HG03460 (cell line): ENCODE data around the gene PPIE.

Experiments used
- ATAC-seq: cut with Tn5 transposase; IDR thresholded peaks from one replicate; pipeline ENCODE4 v1.9.1; 2021; ENCODE audit not compliant: unreplicated experiment

The PPIE gene

DNA sequence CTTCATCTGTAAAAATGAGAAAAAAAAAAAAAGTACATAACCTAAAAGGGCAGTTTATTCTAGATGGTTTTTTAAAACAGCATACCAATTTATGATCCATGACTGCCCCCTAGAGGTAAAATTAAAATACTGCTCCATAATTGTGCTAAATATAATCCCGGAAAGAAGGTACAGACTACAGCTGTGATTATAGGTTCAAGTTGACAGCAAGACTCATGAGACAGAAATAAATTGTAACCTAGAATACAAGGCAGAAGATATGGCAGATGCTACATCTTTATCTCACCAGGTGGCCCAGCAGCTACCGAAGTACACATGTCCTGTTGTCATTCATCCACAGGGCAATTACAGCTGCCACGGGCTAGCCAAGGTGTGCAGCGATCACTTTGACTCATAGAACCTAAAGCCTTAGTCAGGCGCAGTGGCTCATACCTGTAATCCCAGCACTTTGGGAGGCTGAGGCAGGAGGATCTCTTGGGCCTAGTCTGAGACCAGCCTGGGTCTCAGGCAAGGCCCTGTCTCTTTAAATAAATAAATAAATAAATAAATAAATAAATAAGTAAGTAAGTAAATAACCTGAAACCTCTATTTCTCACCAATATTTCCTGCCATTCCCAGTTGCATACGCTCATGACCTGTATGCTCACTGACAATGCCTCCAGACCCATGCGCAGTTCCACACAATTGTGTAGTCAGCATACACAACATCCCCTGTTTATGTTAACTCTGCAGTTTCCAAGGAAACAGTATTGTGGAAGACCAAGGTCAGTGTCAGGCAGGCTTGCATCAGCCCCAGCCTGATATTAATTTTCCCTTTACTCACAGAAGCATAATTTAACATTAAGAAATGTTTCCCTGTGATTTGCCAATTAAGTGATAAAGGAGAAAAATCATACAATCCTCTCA, 18.3 kb upstream of the PPIE start:
- no peak for ATAC-seq

DNA sequence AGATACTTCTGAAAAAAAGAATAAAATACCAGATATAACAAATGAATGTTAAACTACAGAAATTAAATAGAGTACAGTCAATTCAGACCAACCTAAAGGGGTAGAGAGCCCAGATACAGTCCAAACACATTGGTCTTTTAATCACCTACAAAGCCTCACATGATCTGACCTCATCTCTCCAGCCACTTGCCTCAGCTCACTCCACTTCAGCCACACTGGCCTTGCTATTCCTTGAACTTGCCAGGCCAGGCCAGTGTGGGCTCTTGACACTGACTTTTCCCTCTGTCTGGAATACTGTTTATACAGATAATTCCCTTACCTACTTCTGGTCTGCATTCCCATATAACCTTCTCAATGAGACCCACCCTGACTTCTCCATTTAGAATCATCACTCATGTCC, 17.0 kb upstream of the PPIE start:
- ATAC-seq = no peak

DNA sequence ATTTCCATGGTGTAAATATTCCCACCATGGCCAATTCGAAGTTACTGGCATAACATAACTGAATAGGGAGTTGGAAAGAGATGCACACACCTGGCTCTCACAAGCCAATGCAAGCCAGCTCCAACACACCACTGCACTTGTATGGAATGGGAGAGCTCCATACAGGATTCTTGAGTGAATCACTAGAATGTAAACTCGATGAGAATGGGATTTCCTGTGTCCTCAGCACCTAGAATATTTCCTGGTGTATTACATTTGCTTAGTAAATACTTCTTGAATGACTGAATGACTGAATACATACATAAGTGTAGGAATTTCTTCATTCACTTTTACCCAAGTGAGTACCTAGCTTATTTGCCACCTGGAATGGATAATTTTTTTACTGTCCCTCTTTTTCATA, 16.2 kb upstream of the PPIE start:
- no peak for ATAC-seq

DNA sequence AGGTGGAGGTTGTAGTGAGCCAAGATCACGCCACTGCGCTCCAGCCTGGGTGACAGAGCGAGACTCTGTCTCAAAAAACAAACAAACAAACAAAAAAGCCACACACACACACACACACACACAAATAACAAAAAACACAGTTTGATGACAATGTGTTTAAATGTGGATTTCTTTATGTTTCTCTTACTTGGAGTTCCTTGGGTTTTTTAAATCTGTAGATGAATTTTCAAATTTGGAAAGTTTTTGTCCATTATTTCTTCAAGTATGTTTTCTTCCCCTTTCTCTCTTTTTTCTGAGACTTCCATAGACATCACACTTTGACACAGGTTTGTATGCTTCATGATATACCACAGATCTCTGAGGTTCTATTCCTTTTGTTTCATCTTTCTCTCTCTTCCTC, 12.1 kb upstream of the PPIE start:
- ATAC-seq = no peak

DNA sequence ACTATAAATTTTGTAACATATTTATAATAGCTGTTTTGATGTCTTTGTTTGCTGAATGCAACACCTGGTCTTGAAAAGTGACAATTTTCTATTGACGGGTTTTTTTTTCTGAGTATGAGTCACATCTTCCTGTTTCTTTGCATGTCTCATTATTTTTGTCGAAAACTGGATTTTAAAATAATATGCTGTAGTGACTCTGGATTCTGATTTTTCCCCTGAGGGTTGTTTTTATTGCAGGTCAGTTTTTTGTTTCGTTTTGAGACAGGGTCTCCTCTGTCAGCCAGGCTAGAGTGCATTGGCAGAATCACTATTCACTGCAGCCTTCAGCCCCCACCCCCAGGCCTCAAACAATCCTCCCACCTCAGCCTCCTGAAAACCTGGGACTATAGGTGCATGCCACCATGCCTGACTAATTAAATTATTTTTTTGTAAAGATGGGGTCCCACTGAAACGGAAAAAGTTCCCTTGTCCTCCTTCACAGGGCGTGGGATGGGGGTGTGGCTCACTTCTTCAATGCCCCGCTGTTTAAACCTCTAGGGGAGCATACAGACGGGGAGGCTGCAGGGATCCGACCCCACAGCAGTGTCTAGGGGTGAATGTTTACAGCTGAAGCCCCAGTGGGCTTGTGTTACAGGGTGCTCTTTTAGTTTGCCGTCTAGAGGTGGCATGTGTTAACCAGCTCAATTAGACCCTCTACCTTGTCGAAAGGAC, 11.3 kb upstream of the PPIE start:
- ATAC-seq = no peak

DNA sequence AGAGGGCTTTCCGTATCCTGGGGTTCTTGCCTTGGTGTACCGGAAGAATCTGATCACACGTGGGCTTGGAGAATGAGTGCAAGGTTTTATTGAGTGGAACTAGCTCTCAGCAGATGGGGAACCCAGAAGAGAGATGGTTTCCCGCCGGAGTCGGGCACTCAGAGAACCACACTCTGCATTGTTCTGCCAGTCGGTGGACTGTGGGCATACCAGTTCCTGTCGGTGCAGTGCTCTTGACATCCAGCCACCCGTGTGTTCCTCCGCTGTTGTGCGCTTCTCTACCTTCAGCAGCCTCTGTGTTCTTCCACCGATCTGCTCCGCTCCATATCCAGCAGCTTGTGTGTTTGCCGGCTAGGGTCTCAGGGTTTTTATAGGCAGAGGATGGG, 10.8 kb upstream of the PPIE start:
- no peak for ATAC-seq

DNA sequence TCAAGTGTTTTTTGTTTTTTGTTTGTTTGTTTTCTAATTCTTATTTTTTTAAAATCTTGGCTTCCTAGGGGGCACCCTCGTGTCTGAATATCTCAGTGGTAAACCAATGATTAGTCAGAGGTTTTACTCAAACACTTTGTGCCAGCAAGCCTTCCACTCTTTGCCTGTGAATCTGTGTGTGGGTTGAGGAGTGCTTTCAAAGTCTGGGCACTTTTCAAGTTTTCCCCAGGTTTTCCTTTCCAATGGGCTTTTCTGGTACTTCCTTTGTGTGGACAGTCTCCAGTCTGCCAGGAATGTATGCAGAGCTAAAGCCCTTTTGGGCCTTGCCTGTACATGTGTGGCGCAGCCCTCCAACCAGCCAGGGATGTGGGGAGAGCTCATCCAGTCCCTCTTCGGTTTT, 9.7 kb upstream of the PPIE start:
- no peak for ATAC-seq

DNA sequence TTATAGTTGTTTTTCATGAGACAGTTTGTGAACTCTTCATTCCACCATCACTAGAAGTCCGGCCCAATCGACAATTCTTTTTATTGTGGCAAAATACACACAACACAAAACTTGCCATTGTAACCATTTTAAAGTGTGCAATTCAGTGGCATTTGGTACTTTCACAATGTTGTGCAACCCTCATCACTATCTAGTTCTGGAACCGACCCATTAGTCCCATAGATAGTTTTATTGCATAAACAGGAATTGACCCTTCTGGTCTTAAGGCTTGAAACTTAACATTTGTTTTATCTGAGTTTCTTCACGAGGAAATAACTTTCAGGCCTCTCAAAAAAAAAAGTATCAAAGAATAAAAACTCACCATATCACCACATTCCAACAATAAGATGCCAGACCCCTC, 8.8 kb upstream of the PPIE start:
- ATAC-seq = no peak

DNA sequence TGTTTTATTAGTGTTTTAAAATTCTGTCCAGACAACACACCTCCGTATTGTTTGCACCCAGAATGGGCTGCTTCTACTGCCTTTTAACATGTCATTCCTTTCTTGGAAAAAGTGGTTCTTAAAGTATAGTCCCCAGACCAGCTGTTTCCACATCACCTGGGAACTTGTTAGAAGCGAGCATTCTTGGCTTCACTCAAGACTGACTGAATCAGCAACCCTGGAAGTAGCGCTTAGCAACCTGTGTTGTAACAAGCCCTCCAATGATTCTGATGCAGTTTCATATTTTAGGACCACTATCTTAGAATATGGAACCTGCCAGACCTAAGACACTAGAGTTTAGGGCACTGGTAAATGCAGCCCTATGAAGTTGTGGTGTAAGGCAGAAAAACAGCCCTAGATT, 6.0 kb upstream of the PPIE start:
- ATAC-seq = no peak

DNA sequence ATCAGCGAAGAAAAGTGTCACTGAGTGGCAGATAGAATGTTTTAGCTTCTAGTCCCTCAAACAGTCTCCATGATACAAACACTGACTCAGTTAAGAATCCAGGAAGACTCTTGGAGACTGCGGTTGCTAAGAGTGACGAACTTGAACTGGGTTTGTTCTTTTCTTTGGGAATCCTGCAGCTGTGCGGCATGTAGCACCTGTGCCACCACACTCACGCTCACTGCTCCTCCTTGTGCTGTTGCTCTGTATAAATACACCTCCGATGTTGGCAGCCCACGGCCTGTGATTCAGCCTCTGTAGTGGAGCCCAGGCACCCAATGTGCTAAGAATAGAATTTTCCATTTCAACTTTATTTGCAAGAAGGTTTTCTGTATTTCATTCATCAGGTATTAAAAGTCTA, 5.5 kb upstream of the PPIE start:
- ATAC-seq = no peak

DNA sequence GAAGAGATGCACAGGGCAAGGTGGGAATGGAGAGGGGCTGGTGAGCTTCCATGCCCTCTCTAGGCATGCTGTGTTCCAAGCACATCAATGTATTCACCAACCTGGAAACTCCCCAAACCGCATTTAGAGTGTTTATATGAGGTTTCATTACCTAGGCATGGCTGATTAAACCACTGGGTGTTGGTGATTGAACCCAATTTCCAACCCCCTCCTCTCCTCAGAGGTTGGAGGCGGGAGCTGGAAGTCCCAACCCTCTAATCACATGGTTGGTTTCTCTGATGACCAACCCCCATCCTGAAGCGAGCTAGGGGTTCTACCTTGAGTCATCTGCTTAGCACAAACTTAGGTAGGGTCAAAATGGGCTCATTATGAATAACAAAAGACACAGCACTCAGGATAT, 3.0 kb upstream of the PPIE start:
- ATAC-seq = no peak

DNA sequence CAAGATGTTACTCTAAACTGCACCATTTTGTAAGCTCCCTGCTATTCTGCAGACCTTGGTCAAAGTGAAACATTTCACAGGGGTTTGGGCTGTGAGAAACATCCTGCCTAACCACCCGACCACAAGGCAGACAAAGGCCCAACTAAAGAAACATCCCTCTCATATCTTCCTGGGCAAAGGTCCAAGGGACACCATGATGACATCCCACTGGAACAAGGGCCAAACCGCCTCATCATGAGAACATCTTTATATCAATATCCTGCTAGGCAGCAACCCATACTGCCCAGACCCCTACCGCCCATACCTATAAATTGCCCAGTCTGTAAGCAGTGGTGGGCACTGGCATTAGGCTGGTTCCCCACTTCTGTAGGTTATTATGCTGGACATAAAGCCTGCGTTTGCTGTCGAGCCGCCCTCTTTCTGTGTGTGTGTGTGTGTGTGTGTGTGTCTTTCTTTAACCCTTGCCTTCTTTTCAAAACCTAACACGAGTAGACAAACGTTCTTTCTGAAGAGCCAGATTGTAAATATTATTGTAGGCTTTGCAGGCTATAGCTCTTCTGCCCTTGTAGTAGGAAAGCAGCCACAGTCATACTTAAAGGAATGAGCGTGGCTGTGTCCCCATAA, 1.0 kb upstream of the PPIE start:
- no peak for ATAC-seq

DNA sequence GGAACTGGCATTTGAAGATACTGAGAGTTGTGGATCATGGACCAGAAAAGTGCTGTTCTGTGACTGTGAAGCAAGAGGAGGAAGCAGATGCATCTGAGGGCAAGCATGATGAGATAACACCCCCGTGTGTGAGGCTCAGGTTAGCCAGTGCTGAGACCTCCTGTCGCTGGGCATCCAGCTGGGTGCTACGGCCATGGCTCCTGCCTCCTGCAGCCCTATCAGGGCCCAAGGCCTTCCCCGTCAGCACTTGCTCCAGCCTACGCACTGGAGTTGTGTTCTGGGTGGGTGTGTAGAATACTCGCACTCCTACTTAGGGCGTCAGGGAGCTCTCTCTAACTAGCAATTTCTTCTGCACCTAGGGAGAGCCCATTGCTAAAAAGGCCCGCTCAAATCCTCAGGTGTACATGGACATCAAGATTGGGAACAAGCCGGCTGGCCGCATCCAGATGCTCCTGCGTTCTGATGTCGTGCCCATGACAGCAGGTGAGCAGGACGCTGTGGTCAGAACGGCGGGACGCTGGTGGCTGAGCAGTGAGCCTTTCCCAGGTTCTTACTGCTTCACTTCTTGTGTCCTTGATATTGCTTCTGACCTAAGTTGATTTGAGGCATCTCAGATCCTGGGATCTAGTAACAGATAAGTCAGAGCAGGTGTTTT, 6.5 kb downstream of the PPIE start:
- ATAC-seq = no peak

DNA sequence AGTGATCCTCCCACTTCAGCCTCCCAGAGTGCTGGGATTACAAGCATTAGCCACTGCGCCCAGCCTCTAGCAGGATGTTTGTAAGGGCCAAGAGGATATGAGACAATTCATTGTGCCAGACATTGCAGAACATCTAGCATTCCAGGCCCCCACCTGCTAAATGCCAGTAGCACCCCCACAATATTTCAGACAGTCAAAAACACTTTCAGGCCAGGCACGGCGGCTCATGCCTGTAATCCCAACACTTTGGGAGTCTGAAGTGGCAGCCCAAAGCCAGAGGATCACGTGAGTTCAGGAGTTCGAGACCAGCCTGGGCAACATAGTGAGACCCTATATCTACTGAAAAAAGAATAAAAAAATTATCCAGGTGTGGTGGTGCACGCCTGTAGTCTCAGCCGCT, 12.9 kb downstream of the PPIE start:
- no peak for ATAC-seq

DNA sequence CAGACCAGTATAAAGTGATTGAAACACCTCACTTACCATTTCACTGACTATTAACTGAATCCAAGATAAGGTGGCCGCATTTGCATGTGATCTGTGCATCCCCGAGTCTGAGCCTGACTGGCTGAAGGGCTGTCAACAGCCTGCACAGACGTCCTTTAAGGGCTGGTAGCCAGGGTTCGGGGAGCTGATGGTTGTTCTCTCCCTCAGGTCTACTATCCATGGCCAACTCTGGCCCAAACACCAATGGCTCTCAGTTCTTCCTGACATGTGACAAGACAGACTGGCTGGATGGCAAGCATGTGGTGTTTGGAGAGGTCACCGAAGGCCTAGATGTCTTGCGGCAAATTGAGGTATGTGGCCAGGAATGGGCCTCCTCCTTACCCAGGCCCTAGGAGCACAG, 14.0 kb downstream of the PPIE start:
- ATAC-seq = no peak

DNA sequence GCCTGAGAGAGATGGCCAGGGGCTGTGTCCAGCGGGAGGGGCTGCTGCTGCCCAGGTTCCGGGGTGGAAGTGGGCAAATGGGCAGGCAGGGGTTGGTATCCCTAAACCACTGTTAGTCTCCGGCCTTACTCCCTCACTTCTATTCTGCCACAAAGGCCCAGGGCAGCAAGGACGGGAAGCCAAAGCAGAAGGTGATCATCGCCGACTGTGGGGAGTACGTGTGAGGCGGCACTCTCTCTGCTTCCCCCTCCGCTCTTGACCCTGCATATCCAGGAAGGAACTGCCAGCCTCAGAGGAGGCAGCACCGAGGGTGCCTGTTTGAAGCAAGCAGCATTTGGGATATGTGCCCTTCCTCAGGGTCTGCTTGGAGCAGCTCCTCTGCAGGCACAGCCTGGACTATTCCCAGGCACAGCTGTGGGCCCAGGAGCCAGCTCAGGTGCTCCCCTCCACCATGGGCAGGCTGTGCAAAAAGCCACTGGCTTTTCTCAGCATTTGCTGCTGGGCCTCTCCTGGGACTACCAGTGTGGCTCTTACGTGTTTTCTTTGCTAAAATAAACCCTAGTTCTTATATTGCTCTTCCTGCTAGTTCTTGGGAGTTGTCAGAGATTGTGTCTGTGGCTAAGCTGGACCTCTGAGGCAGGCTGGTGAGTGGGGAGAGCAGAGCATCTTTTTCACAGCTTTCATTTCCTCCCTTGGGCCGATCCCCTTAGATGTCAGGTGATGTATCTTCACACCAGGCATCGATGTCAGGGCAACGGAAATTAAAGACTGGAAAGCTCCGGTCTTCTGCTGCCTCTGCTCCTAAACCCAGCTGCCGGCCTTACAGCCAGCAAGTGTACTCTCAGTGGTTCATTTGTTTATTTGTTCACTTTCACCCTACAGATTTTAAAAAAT, 14.7 kb downstream of the PPIE start:
- ATAC-seq = no peak

DNA sequence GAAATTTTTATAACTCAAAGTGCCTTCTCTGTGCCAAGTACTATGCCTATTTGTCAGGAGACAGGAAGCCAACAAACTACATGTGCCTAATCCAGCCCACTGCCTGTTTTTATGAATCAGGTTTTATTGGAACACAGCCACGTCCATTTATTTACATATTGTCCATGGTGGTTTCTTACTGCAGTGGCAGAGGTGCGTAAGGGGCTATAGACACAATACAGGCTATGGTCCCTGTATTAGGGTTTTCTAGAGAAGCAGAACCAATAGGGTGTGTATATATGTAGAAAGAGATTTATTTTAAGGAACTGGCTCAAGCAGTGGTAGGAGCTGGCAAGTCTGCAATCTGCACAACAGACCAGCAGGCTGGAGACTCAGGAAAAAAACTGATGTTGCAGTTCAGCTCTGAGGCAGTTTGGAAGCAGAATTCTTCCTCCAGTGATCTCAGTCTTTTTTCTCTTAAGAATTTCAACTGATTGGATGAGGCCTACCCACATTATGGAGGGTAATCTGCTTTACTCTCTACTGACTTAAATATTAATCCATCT, 15.4 kb downstream of the PPIE start:
- ATAC-seq = no peak

DNA sequence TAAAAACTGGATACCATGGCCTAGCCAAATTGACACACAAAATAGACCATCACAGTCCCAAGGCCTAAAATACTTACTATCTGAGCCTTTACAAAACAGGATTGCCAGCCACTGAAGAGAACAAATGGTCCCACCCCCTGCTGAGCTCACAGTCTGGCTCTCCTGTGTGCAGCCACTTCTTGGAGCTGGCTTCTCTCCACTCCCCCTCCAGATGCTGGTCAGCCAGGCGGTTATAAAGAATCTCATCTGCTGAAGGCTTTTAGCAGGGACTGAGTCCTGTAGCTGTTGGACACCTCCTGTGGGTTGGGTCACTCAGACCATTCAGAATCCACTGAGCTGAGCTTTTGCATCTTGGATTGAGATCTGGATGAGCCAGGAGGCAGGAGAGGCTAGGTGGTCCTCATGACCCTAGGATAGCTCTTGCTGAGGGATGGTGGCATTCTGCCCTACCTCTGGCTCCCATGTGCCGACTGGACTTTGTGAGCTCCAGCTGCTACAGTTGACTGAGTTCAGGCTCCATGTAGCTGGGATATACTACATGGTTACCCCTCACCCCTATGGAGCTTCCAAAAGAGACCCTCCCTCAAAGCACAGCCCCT, 16.3 kb downstream of the PPIE start:
- no peak for ATAC-seq

DNA sequence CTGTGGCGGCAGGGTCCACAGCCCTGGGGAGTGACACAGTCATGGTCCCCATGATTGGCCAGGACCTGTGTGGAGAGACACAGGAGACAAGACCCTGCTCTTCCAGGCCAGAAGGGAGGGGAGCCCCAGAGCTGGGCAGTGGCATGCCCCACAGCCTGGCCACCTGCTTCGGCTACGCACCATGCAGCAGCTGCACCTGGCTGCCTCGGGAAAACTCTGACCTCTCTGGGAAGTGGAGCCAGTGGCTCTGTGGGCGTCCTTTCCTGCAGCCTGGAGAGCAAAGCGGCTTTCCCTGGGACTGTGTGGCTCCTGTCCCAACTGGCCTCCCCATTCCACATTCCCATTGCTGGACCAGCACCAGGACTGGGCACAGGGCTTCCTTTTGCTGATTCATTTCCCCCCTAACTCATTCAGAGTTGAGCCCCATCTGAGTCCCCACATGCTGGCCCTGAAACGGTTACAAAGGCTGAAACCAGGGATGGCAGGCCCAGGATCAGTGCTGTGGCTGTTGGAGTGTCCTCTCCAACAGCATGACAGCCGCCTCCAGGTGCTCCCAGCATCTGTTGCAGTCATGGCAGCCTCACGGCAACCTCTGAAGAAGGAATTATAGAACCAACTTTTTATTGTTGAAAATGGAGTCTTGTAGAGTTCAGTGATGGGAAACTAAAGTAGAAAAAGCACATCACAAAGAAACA, 17.4 kb downstream of the PPIE start:
- ATAC-seq = no peak
